SK-N-MC (cell line): Measurements from ENCODE around the gene DHRS4L2.
A peak's percentile ranks its signal among the peaks of the same experiment; 100 is the strongest.
"Not testable (repeated sequence)": the region's sequence is repeated elsewhere in the genome, so short reads cannot be mapped to it uniquely, and the experiment has no call there.

Experiments
- DNase-seq: peaks from one replicate; pipeline ENCODE4 v3.0.0-alpha.2; 2011; ENCODE audit warnings: low read depth, low spot score
- H3K27ac ChIP-seq: fragments of 200-600 bp; sonication (generic); 2 replicates; pipeline ENCODE4 v1.5.1; 2016; ENCODE audit warnings: mixed run types
- H3K36me3 ChIP-seq: fragments of 200-600 bp; sonication (generic); 2 replicates; pipeline ENCODE4 v1.6.1; 2017; ENCODE audit warnings: antibody characterized with exemption, low read length, mixed read lengths; ENCODE audit not compliant: insufficient read depth
- H3K4me3 ChIP-seq: fragments of 200-600 bp; sonication (generic); 2 replicates; pipeline ENCODE4 v1.5.1; 2016
- H3K9ac ChIP-seq: fragments of 200-600 bp; sonication (generic); 2 replicates; pipeline ENCODE4 v1.8.0; 2017; ENCODE audit warnings: mixed run types, mixed read lengths; ENCODE audit not compliant: insufficient read length
- H3K9me3 ChIP-seq: fragments of 200-600 bp; sonication (generic); 2 replicates; pipeline ENCODE4 v1.6.1; 2017; ENCODE audit warnings: low read depth, mild to moderate bottlenecking, antibody characterized with exemption, low read length, moderate library complexity, mixed read lengths
- EZH2 ChIP-seq: fragments of 200-600 bp; sonication (generic); IDR thresholded peaks from one replicate; pipeline ENCODE4 v1.6.1; 2017; ENCODE audit warnings: antibody characterized with exemption
- FOXP2 ChIP-seq: optimal IDR thresholded peaks from 2 replicates; pipeline ENCODE3; 2011; ENCODE audit warnings: mild to moderate bottlenecking, moderate library complexity; ENCODE audit not compliant: insufficient read depth; ENCODE audit errors: extremely low read length, control extremely low read depth
- POLR2AphosphoS5 ChIP-seq: IDR thresholded peaks from 2 replicates; pipeline ENCODE4 v1.6.1; 2012; ENCODE audit warnings: mild to moderate bottlenecking, low read depth, low read length, borderline replicate concordance

The DHRS4L2 gene

DNA sequence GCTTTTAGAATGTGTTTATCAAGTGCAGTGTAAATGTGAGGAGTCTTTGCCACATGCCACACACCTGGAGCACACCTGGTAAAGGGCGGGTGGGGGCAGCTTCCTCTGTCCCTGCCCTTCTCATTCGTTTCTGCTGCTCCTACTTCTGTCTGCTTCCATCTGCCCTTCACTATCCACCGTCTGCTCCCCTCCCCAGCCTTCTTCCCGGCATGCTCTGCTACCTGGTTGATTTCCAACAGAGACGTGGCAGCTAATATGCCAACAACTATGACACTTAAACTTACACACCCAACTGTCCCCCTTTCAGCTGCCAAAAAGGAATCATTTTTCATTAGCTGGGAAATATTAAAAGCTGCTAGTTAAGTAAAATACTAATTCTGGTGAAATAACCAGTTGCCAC, 54.0 kb downstream of the DHRS4L2 start:
- H3K9ac ChIP-seq = no peak overlapping the region
- no peak for TF ChIP-seq POLR2AphosphoS5
- TF ChIP-seq FOXP2 = no peak
- TF ChIP-seq EZH2 = no peak
- no peaks in the 10 kb centered on the region for H3K9me3 ChIP-seq
- no peak overlapping the region for H3K27ac ChIP-seq
- no peak for DNase-seq
- no peak overlapping the region for H3K4me3 ChIP-seq
- no peaks in the 10 kb centered on the region for H3K36me3 ChIP-seq

DNA sequence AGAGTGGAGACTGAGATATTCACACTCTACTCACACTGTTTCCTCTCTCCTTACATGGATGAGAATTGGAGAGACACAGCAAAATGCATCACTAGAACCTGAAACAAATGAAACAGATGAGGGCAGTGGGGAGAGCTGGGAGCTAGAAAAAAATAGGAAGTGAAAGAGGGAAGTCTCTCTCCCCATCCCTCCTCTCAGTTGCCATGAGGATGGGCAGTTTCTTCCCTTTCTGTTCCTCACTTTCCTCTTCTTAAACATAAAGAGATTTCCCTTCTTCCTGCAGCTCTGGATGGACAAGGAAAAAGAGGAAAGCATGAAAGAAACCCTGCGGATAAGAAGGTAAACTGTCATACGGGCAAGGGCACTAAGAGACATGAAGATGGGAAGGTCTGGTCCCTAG, 60.3 kb downstream of the DHRS4L2 start:
- H3K27ac ChIP-seq, H3K4me3 ChIP-seq, H3K36me3 ChIP-seq, H3K9me3 ChIP-seq, DNase-seq, H3K9ac ChIP-seq: not testable (repeated sequence)

DNA sequence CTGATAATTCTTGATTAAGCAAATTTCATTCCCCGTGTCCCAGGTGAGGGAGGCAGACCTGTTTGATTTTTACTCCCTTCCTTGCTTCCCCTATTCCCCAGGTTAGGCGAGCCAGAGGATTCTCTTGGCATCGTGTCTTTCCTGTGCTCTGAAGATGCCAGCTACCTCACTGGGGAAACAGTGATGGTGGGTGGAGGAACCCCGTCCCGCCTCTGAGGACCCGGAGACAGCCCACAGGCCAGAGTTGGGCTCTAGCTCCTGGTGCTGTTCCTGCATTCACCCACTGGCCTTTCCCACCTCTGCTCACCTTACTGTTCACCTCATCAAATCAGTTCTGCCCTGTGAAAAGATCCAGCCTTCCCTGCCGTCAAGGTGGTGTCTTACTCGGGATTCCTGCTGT, 62.0 kb downstream of the DHRS4L2 start:
- not testable (repeated sequence) for H3K27ac ChIP-seq, H3K9ac ChIP-seq, H3K36me3 ChIP-seq, DNase-seq, H3K9me3 ChIP-seq, H3K4me3 ChIP-seq

- Histone ChIP-seq H3K36me3 (no peaks in the 10 kb centered on the region), H3K9ac (peak overlapping the region; percentile 83), H3K4me3 (peak overlapping the region; percentile 84), H3K9me3 (no peaks in the 10 kb centered on the region), H3K27ac (no peak overlapping the region)
- no peak for DNase-seq
- TF ChIP-seq FOXP2 = no peak
- no peak for TF ChIP-seq EZH2
- no peak for TF ChIP-seq POLR2AphosphoS5
Observed at GRCh38 chr14:24051176-24051788, 62.6 kb downstream of the DHRS4L2 start.

- DNase-seq = no peak
- peak within 1 kb of the TSS; percentile 83 for H3K9ac ChIP-seq
- no peaks in the 10 kb centered on the region for H3K9me3 ChIP-seq
- H3K36me3 ChIP-seq = no peaks in the 10 kb centered on the region
- H3K27ac ChIP-seq = no peak within 1 kb of the TSS
- H3K4me3 ChIP-seq = peak within 1 kb of the TSS; percentile 84
- TF ChIP-seq POLR2AphosphoS5 (peak; percentile 58; the same call in 1 of the 2 replicates), EZH2 (no peak), FOXP2 (no peak)
Observed at GRCh38 chr14:24051789-24052655, 63.3 kb downstream of the DHRS4L2 start, which contains the start of gene CARMIL3. Gene CARMIL3 (plus strand): TSS chr14:24052009. CDS start chr14:24052154, 145 bp downstream.

- Histone ChIP-seq H3K27ac (no peak overlapping the region), H3K4me3 (peak overlapping the region; percentile 84)
- TF ChIP-seq FOXP2 (no peak), POLR2AphosphoS5 (no peak)
Observed at GRCh38 chr14:24052656-24053547, 64.2 kb downstream of the DHRS4L2 start.

GRCh38 chr14:24053548-24054323, 65.0 kb downstream of the DHRS4L2 start:
- Histone ChIP-seq H3K36me3 (no peaks in the 10 kb centered on the region), H3K4me3 (no peak overlapping the region), H3K9ac (no peak overlapping the region), H3K9me3 (no peaks in the 10 kb centered on the region), H3K27ac (no peak overlapping the region)
- DNase-seq = no peak
- no peak for TF ChIP-seq EZH2
- TF ChIP-seq FOXP2 = no peak
- no peak for TF ChIP-seq POLR2AphosphoS5

More at GRCh38 chr14:24052656-24053547, 64.2 kb downstream of the DHRS4L2 start:
- H3K9me3 ChIP-seq = no peaks in the 10 kb centered on the region
- no peak overlapping the region for H3K9ac ChIP-seq
- no peak for DNase-seq
- H3K36me3 ChIP-seq = no peaks in the 10 kb centered on the region

DNA sequence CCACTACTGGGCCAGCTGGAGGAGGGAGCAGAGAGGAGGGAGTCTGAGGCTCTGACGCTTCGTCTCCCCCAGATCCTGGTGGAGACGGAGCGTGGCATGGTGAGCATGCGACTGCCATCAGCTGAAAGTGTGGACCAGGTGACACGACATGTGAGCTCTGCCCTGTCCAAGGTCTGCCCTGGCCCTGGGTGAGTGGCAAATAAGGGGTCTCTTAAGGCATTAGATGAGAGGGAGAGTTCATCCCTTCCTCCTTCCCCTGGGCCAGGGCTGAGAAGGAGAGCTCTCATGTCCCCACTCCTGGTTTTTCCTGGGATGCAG, 65.6 kb downstream of the DHRS4L2 start:
- Histone ChIP-seq H3K36me3 (no peaks in the 10 kb centered on the region), H3K4me3 (no peak overlapping the region), H3K9ac (no peak overlapping the region), H3K27ac (no peak overlapping the region), H3K9me3 (no peaks in the 10 kb centered on the region)
- TF ChIP-seq FOXP2 = no peak
- DNase-seq = no peak
